Femur (tissue), 1 donor: ENCODE measurements around the gene RB1.
"Not testable (repeated sequence)": the region's sequence is repeated elsewhere in the genome, so short reads cannot be mapped to it uniquely, and the experiment has no call there.

Source experiments
- DNase-seq: peaks from one replicate; pipeline ENCODE4 v3.0.0-alpha.2; 2017

Gene RB1

DNA sequence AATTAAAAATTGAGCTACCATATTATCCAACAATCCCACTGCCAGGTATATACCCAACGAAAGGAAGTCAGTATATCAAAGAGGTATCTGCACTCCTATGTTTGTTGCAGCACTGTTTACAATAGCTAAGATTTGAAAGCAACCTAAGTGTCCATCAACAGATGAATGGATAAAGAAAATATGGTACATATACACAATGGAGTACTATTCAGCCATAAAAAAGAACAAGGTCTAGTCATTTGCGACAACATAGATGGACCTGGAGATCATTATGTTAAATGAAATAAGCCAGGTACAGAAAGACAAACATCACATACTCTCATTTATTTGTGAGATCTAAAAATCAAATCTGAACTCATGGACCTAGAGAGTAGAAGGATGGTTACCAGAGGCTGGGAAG, 52.0 kb downstream of the RB1 start:
- not testable (repeated sequence) for DNase-seq

DNA sequence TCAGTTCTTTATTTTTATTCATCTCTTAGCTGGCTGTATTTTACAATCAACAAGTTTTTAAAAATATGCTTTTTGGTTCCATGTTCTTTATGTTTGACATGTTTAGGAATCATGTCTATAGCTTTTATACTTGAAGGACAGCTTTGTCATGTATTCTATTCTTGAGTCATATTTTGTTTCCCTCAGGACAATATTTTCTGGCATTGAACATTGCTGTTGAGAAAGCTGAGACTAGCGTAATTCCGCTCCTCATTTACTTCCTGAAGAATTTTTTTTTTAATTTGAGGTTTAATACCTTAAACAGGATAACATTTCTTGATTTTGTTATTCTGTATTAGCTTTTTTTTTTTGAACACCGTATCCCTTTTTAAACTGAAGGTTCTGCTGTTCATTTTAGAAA, 53.2 kb downstream of the RB1 start:
- no peak for DNase-seq

DNA sequence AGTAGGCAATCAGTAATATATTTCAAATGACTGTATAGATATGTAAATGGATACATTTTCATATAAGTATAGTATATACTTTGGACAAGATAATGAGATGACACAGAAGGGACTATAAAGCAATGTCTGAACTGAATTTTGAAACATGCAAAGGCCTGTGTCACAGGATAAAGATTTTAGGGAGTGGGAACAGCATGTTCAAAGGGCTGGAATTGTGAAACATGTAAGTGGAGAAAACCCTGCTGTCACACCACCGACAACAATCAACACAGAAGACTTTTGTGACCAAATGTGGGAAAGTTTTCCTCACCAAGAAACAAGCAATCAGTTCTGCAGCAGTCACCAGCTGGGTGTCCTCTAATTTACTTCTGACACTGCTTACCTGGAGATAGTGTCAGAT, 66.4 kb downstream of the RB1 start:
- no peak for DNase-seq

- DNase-seq: no peak
Observed at GRCh38 chr13:48370815-48371214, 67.3 kb downstream of the RB1 start.

DNA sequence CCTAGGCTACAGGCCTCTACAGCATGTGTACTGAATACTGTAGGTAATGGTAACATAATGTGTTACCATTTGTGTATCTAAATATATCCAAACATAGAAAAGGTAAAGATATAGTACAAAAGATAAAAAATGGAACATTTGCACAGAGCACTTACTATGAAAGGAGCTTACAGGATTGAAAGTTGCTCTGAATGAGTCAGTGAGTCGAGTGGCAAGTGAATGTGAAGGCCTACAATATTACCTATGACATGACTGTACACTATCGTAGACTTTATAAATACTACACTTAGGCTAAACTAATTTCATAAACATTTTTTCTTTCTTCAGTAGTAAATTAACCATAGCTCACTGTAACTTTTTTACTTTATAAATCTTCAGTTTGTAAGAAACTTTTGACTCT, 74.3 kb downstream of the RB1 start:
- no peak for DNase-seq

DNA sequence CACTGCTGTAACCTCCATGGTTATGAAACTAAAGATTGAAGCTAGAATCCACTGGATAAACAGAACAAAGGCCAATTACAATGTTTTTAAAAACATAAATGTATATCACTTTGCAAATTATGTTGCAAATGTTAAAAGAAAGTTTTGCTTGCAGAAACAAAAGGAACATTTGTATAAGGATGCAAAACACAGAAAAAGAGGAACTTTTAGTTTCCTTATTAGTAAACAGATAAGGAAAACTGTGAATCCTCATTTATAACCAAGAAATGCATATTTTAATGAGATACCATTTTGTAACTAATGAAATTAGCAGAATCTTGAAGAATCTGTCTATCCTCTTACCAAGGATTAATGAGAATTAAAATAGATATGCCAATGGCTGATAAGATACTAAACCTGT, 77.0 kb downstream of the RB1 start:
- DNase-seq: no peak

- DNase-seq: no peak
Observed at GRCh38 chr13:48383384-48383783, 79.8 kb downstream of the RB1 start.

DNA sequence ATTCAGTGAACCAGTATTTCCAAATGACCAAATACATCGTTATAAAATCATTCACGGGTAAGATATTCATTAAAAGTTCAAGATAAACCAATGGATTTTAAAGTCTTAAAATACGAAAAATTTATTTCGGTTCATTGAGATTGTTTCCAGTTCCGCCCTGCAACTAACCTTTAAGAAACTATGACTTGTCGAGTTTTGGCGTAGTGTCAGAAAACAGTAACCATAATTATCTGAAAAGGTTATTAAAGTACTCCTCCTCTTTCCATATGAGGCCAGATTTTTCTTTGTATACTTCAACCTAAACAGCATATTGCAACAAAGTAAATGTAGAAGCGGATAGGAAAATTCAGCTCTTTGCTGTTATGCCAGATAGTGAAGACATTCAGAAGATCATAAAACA, 83.3 kb downstream of the RB1 start:
- no peak for DNase-seq

DNA sequence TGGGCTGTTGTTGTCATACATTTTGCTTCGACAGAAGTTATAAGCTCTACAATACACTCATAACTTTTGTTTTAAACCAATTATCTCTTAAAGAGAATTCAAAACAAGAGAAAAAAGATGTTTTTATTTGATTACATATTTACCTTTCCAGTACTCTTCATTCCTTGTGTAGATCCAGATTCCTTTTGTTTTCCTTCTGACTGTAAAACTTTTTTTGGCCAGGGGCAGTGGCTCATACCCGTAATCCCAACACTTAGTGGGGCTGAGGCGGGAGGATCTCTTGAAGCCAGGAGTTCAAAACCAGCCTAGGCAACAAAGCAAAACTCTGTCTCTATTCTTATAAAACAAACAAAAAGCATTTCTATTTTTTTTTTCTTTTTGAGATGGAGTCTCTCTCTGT, 87.7 kb downstream of the RB1 start:
- DNase-seq: no peak

DNA sequence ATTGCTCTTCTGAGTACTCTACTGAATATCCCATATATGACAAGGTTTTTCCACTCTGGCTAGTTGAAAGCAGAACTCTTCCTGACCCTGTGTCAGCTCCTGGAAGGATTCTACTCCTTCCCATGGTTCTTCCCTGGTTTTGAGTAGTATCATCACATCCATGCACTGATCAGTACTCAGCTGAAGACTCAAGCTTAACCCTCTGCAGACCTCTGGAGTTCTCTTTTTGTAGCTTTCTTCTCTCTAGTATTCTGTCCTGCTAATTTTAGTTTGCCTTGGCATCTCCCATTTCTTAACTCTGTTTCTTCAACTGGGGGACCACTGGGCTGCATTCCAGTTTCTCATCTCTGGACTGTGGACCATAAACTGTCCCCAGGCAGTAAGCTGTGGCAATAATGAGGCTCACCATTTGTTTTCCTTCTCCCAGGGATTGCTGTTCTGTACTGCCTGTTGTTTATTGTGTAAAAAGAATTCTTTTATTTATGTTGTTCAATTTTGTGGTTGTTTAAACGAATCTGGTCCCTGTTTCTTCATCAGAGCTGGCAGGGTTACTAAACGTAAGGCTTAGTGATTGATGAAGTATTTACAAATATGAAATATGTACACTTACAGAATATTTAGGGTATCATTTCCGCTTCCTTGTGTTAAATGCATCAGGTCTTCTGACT, 89.6 kb downstream of the RB1 start:
- no peak for DNase-seq

- no peak for DNase-seq
Observed at GRCh38 chr13:48393698-48394085, 90.1 kb downstream of the RB1 start.

DNA sequence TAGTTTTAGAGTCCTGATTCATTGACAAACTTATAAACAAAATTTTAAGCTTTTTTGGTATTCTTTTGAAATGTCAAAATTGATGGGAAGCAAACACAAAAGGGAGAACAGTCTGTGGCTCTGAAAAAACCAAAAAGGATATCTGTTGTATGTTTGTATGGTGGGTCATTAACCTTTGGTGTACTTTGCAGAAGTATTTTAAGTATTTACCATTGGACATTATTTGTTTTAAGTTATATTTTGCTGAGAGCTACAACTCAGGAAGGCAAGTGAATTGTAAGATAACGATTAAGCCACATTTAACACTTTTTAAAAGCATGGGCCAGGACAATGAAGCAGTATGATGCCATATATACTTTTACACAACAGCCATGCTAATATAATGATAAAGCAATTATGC, 94.2 kb downstream of the RB1 start:
- no peak for DNase-seq

- DNase-seq: no peak
Observed at GRCh38 chr13:48398450-48399095, 95.0 kb downstream of the RB1 start.

GRCh38 chr13:48400090-48400694, 96.6 kb downstream of the RB1 start:
- no peak for DNase-seq

- DNase-seq: no peak
Observed at GRCh38 chr13:48400850-48401291, 97.3 kb downstream of the RB1 start.

DNA sequence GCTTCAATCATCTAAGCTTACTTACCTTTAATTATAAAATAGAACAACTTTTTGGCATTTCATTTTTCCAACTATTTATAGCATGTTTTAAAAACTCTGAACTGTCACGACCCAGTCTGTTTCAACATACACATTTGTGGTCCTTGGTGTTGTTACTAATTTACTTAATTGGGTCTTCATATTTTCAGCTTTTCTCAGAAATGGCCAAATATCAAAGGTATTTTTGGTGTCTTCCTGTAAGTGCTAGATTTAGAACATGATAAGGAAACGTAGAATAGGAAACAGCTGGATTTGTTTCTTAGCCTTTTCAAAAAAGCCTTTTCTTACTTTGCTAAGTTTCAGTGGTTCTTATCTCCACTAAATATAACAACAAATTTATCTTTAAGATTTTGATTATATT, 97.9 kb downstream of the RB1 start:
- DNase-seq: no peak

GRCh38 chr13:48402325-48402932, 98.9 kb downstream of the RB1 start:
- no peak for DNase-seq

GRCh38 chr13:48403151-48403631, 99.6 kb downstream of the RB1 start:
- DNase-seq: no peak

DNA sequence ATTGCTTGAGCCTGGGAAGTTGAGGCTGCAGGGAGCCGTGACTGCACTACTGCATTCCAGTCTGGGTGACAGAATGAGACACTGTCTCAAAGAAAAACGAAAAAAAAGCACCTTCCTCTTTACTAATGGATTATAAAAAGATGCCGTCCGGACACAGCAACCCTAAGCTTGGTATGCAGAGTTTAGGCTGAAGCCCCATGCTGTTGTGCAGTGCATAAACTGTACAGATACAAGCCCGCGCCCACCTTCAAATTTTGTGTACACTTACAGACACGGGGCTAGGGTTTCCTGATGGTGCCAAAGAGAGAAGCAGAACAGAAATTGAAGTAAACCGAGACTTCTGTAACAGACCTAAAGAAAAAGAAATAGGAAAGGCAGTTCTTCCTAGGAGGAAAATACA, 100.4 kb downstream of the RB1 start:
- no peak for DNase-seq

DNA sequence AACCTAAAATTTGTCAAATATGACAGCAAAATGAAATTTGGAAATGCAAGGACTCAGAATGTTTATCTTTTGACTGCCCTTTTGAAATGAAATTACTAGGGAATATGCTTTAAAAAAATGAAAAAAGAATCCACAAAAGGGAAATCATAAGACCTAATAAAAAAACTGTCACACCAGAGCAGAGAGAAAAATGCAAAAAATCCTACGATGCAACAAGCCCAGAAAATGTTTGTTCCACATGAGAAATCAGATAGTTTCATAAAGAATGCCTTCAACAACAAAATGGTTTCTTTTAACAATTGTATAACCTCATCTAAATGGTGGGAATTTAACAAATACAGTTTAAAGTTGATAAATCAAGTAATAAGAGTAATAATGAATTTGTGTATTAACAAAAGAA, 101.4 kb downstream of the RB1 start:
- DNase-seq: no peak

DNA sequence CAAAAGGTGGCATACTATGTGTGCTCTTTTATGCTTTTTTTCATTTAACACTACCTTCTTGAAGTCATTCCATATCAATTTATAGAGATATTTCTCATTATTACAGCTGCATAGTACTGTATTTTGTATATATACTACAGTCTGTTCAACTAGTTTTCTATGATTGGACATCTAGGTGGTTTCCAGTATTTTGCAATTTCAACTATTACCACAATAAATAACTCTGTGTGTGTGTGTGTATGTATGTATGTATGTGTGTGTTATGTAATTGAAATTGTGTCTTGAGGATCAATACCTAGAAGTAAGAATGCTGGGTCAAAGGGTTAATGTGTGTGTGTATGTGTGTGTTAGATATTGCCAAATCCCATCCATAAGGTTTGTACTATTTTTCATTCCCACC, 102.3 kb downstream of the RB1 start:
- DNase-seq: no peak

DNA sequence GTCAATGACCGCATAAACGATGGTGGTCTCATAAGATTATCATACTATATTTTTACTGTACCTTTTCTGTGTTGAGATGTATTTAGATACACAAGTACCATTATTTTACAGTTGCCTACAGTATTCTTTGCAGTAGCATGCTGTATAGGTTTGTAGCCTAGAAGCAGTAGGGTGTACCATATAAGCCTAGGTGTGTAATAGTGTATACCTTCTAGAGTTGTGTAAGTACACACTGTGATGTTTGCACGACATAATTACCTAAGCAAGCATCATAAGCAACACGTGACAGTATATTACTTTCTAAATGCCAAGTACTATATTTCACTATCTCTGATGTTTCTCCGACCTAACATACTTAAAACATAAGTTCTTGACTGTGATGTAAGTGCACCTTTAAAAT, 106.6 kb downstream of the RB1 start:
- no peak for DNase-seq

- DNase-seq: no peak
Observed at GRCh38 chr13:48411147-48411794, 107.7 kb downstream of the RB1 start.
